HepG2 (cell line): ENCODE data around the gene SPOCD1. TPM values are rescaled to one million over a fixed set of nuclear protein-coding genes. Genes with fewer than 3 reads are reported as not detected.

Source experiments
- ELF3 ChIP-seq: IDR thresholded peaks from 2 replicates; pipeline ENCODE4 v1.6.1; 2016; ENCODE audit warnings: missing genetic modification reagents, missing compliant biosample characterization
- GPN1 ChIP-seq: sonication (generic); formaldehyde crosslinking; IDR thresholded peaks from 2 replicates; pipeline ENCODE4 v1.5.1; 2020; ENCODE audit warnings: missing genetic modification reagents, borderline replicate concordance
- IKZF4 ChIP-seq: sonication (generic); formaldehyde crosslinking; IDR thresholded peaks from 2 replicates; pipeline ENCODE4 v1.5.1; 2020; ENCODE audit warnings: borderline replicate concordance, mild to moderate bottlenecking, low read depth, missing genetic modification reagents; ENCODE audit errors: not compliant biosample characterization
- KDM2A ChIP-seq: sonication (generic); formaldehyde crosslinking; IDR thresholded peaks from 2 replicates; pipeline ENCODE4 v1.4.0; 2020; ENCODE audit warnings: low read depth, missing genetic modification reagents, borderline replicate concordance
- KMT2A ChIP-seq: sonication (generic); formaldehyde crosslinking; IDR thresholded peaks from 2 replicates; pipeline ENCODE4 v1.4.0; 2020; ENCODE audit warnings: missing genetic modification reagents
- LBX2 ChIP-seq: sonication (generic); formaldehyde crosslinking; IDR thresholded peaks from 2 replicates; pipeline ENCODE4 v1.5.0; 2020; ENCODE audit warnings: missing genetic modification reagents, mild to moderate bottlenecking, borderline replicate concordance
- MLX ChIP-seq: IDR thresholded peaks from 2 replicates; pipeline ENCODE4 v1.6.1; 2016
- SIN3B ChIP-seq: fragments of 150-350 bp; IDR thresholded peaks from 2 replicates; pipeline ENCODE4 v1.6.1; 2014; ENCODE audit warnings: low read length
- TOE1 ChIP-seq: sonication (generic); formaldehyde crosslinking; IDR thresholded peaks from 2 replicates; pipeline ENCODE4 v1.4.0; 2020; ENCODE audit warnings: mild to moderate bottlenecking, missing genetic modification reagents
- YEATS2 ChIP-seq: sonication (generic); formaldehyde crosslinking; IDR thresholded peaks from 2 replicates; pipeline ENCODE4 v1.4.0; 2020; ENCODE audit warnings: missing genetic modification reagents, borderline replicate concordance
- ZBTB20 ChIP-seq: sonication (generic); formaldehyde crosslinking; IDR thresholded peaks from 2 replicates; pipeline ENCODE4 v1.8.1; 2023; ENCODE audit warnings: missing genetic modification reagents, low read depth, mild to moderate bottlenecking, borderline replicate concordance
- ZBTB33 ChIP-seq: sonication (generic); formaldehyde crosslinking; IDR thresholded peaks from 2 replicates; pipeline ENCODE4 v1.4.0; 2020; ENCODE audit warnings: missing genetic modification reagents
- ZHX2 ChIP-seq, 2 experiments: sonication (generic) in 1 of 2; formaldehyde crosslinking in 1 of 2; IDR thresholded peaks; 2 replicates each; pipeline versions ENCODE4 v1.6.1 to v1.9.0; 2014 to 2022; ENCODE audit warnings: antibody characterized with exemption in 1 of 2, borderline replicate concordance in 1 of 2, inconsistent platforms in 1 of 2, low read depth in 1 of 2, missing genetic modification reagents in 1 of 2
- ZNF34 ChIP-seq: sonication (generic); formaldehyde crosslinking; IDR thresholded peaks from 2 replicates; pipeline ENCODE4 v1.4.0; 2020; ENCODE audit warnings: mild to moderate bottlenecking, missing genetic modification reagents, borderline replicate concordance
- ZNF530 ChIP-seq: sonication (generic); formaldehyde crosslinking; IDR thresholded peaks from 2 replicates; pipeline ENCODE4 v1.5.0; 2020; ENCODE audit warnings: low read depth, mild to moderate bottlenecking, missing genetic modification reagents
- polyA plus RNA-seq, 8 experiments: library from polyadenylated mRNA; depleted of rRNA in 3 of 8; stranded (reverse) in 7 of 8; unstranded in 1 of 8; fragments of >200 nt; fragmentation: Illumina TruSeq in 4 of 8; extraction: Trizol in 4 of 8; gene quantifications; 2 replicates each; pipeline versions ENCODE4 v1.2.1 to v1.2.3, GENCODE V29; 2011 to 2016; ENCODE audit warnings: low read depth in 4 of 8, missing spikeins in 1 of 8, mixed read lengths in 1 of 8; ENCODE audit not compliant: insufficient read depth in 1 of 8
- total RNA-seq, 5 experiments: library from RNA; depleted of rRNA; stranded (reverse); fragments of >200 nt; fragmentation: Illumina TruSeq; extraction: Trizol; gene quantifications; 2 replicates each; pipeline ENCODE4 v1.2.3, GENCODE V29; 2016; ENCODE audit warnings: low read depth in 1 of 5
- TF ChIP-seq, protein P1 (sequence below): IDR thresholded peaks from 2 replicates; pipeline ENCODE4 v1.6.1; 2016; ENCODE audit warnings: low read depth, control low read depth

SPOCD1 gene
- total and polyA plus RNA-seq, 2 of the 13 experiments (the other 11 are each of a cell fraction or from before 2014, with no cell fraction given), result 0.24 to 0.29 TPM

DNA sequence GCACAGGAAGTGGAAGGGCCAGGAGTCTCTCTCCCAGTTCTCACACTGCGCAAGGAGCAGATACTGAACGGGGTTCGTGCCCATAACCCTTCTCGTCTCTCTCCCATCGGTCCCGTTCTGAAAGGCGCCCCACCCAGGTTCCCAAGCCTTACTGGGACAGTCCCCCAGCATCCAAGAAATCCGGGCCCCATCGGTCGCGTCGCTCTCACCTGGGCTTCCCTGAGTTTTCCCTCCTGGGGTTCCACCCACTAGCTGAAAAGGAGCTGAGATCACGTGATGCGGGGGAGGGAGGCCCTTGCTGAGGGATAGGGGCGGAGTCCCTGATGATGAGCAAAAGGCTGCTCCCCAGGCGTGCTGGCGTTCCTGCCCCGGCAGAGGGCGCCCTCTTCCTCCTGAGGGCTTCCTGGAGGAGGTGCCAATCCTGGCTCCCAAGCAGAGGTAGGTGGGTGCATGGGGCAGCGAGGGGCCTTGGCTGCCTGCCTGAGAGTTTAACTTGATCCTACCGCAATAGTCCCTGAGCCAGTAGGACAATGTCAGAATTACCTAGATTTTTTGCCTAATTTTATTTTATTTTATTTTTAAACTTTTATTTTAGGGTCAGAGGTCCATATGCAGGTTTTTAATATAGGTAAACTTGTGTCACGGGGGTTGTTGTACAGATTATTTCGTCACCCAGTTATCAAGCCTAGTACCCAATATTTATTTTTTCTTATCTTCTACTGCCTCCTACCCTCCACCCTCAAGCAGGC, at the start of gene SPOCD1 (continued):
- no peak for TF ChIP-seq ZHX2 (IDR thresholded peaks at IDR 0.05; ENCODE audit: low read depth)
- no peak for TF ChIP-seq ZHX2 (CRISPR knock-in tag; IDR thresholded peaks at IDR 0.05; ENCODE audit: borderline replicate concordance)
- TF ChIP-seq, protein P1, sequence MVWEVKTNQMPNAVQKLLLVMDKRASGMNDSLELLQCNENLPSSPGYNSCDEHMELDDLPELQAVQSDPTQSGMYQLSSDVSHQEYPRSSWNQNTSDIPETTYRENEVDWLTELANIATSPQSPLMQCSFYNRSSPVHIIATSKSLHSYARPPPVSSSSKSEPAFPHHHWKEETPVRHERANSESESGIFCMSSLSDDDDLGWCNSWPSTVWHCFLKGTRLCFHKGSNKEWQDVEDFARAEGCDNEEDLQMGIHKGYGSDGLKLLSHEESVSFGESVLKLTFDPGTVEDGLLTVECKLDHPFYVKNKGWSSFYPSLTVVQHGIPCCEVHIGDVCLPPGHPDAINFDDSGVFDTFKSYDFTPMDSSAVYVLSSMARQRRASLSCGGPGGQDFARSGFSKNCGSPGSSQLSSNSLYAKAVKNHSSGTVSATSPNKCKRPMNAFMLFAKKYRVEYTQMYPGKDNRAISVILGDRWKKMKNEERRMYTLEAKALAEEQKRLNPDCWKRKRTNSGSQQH (CRISPR knock-in tag), result no peak
- TF ChIP-seq LBX2 (CRISPR knock-in tag), result no peak
- TF ChIP-seq SIN3B, result no peak
- 0 out of 2 replicates have a peak, but pooled peaks have one; percentile 29 for TF ChIP-seq ZBTB33 (CRISPR knock-in tag)
- peak; percentile 52; the same call in 1 of the 2 replicates for TF ChIP-seq YEATS2 (CRISPR knock-in tag)
- peak; percentile 61; the same call in 1 of the 2 replicates for TF ChIP-seq ELF3 (CRISPR knock-in tag)
- peak; percentile 78; the same call in 1 of the 2 replicates for TF ChIP-seq ZBTB20 (CRISPR knock-in tag)
- TF ChIP-seq MLX (CRISPR knock-in tag), result peak; percentile 54; the same call in 1 of the 2 replicates
- TF ChIP-seq TOE1, result no peak
- TF ChIP-seq KDM2A (CRISPR knock-in tag), result peak; percentile 78
- no peak for TF ChIP-seq IKZF4
- peak; percentile 75; the same call in 1 of the 2 replicates for TF ChIP-seq ZNF34 (CRISPR knock-in tag)
- no peak for TF ChIP-seq ZNF530 (CRISPR knock-in tag)
- no peak for TF ChIP-seq GPN1 (CRISPR knock-in tag)
- no peak for TF ChIP-seq KMT2A (CRISPR knock-in tag)
